Measurements from ENCODE around the gene CKAP2. TPM values are rescaled to one million over a fixed set of nuclear protein-coding genes. Genes with fewer than 3 reads are reported as not detected.

The CKAP2 gene
- total and polyA plus RNA-seq, 5 experiments from 2014 or later, result 8.3 to 15.2 (median 9.8) TPM

- Mint-ChIP-seq H3K36me3 (peaks cover 0 to 75% (median 32%) of the 10 kb centered on the region in 3 donors), H3K27me3 (no peaks in the 10 kb centered on the region), H3K9me3 (no peaks in the 10 kb centered on the region), H3K4me1 (peaks cover 0 to 5% (median 2%) of the 10 kb centered on the region in 4 donors), H3K27ac (no peak overlapping the region), H3K4me3 (no peak overlapping the region)
- POLR2A ChIA-PET, result no interaction called here
- no peak for ATAC-seq
- DNase-seq, result no peak
These were observed 27.0 kb upstream of the CKAP2 start for GRCh38 chr13:52428295-52428694.

GRCh38 chr13:52432456-52432855 lies 22.8 kb upstream of the CKAP2 start:
- DNase-seq (no peak), ATAC-seq (no peak)
- Mint-ChIP-seq H3K27me3 (no peaks in the 10 kb centered on the region), H3K27ac (no peak overlapping the region), H3K9me3 (no peaks in the 10 kb centered on the region), H3K36me3 (peaks cover 0 to 83% (median 30%) of the 10 kb centered on the region in 3 donors), H3K4me1 (peaks cover 1 to 5% (median 5%) of the 10 kb centered on the region in 4 donors), H3K4me3 (no peak overlapping the region)
- POLR2A ChIA-PET, result interaction anchor here (0.6 kb wide), 1 partner anchor 73 kb away, joined by 4 read pairs; no protein-coding TSS in a partner anchor

- no peak for DNase-seq
- H3K36me3 Mint-ChIP-seq, result peaks cover 0 to 29% (median 4%) of the 10 kb centered on the region in 3 donors
- POLR2A ChIA-PET, result no interaction called here
- ATAC-seq, result no peak
- no peaks in the 10 kb centered on the region for H3K9me3 Mint-ChIP-seq
- H3K27ac Mint-ChIP-seq, result no peak overlapping the region
- peaks cover 16 to 41% (median 38%) of the 10 kb centered on the region in 4 donors for H3K4me1 Mint-ChIP-seq
- H3K4me3 Mint-ChIP-seq, result no peak overlapping the region
- H3K27me3 Mint-ChIP-seq, result no peaks in the 10 kb centered on the region
These were observed 9.0 kb upstream of the CKAP2 start for GRCh38 chr13:52446265-52446664.

- Mint-ChIP-seq H3K27me3 (no peaks in the 10 kb centered on the region), H3K36me3 (peaks cover 0 to 18% (median 4%) of the 10 kb centered on the region in 3 donors), H3K9me3 (no peaks in the 10 kb centered on the region), H3K27ac (peak overlapping the region in 3 of 10 donors; percentile 20 to 63 (median 29)), H3K4me1 (peaks cover 17 to 43% (median 38%) of the 10 kb centered on the region in 4 donors), H3K4me3 (no peak overlapping the region)
- POLR2A ChIA-PET, result interaction anchor here (1.0 kb wide), 1 partner anchor 17 kb away, joined by 3 read pairs; no protein-coding TSS in a partner anchor
- ATAC-seq (no peak), DNase-seq (no peak)
These were observed 7.9 kb upstream of the CKAP2 start for GRCh38 chr13:52447354-52447753.

GRCh38 chr13:52447815-52448552 lies 7.3 kb upstream of the CKAP2 start:
- Mint-ChIP-seq H3K36me3 (peaks cover 0 to 12% (median 4%) of the 10 kb centered on the region in 3 donors), H3K4me3 (peak overlapping the region in 7 of 10 donors; percentile 18 to 94 (median 77)), H3K9me3 (no peaks in the 10 kb centered on the region), H3K27ac (peak overlapping the region in 5 of 10 donors; percentile 20 to 63 (median 40)), H3K4me1 (peaks cover 17 to 39% (median 38%) of the 10 kb centered on the region in 4 donors), H3K27me3 (no peaks in the 10 kb centered on the region)
- no peak for ATAC-seq
- DNase-seq, result no peak
- POLR2A ChIA-PET, result interaction anchor here (1.0 kb wide), 1 partner anchor 17 kb away, joined by 3 read pairs; no protein-coding TSS in a partner anchor

- no peaks in the 10 kb centered on the region for H3K9me3 Mint-ChIP-seq
- H3K4me3 Mint-ChIP-seq, result peak overlapping the region; percentile 85 to 97 (median 92)
- H3K27me3 Mint-ChIP-seq, result no peaks in the 10 kb centered on the region
- H3K36me3 Mint-ChIP-seq, result peaks cover 0 to 12% (median 4%) of the 10 kb centered on the region in 3 donors
- H3K4me1 Mint-ChIP-seq, result peaks cover 19 to 45% (median 42%) of the 10 kb centered on the region in 4 donors
- H3K27ac Mint-ChIP-seq, result peak overlapping the region; percentile 81 to 96 (median 90)
- DNase-seq (no peak), ATAC-seq (no peak)
- POLR2A ChIA-PET, result interaction anchor here (0.9 to 3.3 kb wide), 5 partner anchors 18 to 255 kb away, joined by 3 to 17 read pairs (median 6); partner anchors contain the start of gene SUGT1
These were observed 5.8 kb upstream of the CKAP2 start for GRCh38 chr13:52449331-52450011.

GRCh38 chr13:52450012-52450792 lies 5.1 kb upstream of the CKAP2 start, which contains the start of gene VPS36:
VPS36 (minus strand) TSS chr13:52450634; CDS start chr13:52450594, 40 bp downstream.
- H3K36me3 Mint-ChIP-seq, result peaks cover 0 to 9% (median 2%) of the 10 kb centered on the region in 3 donors
- H3K27me3 Mint-ChIP-seq, result no peaks in the 10 kb centered on the region
- DNase-seq (peak; percentile 84 to 97 (median 95)), ATAC-seq (peak; percentile 65 to 68)
- peak within 1 kb of the TSS; percentile 85 to 97 (median 92) for H3K4me3 Mint-ChIP-seq
- peak within 1 kb of the TSS; percentile 81 to 96 (median 90) for H3K27ac Mint-ChIP-seq
- H3K4me1 Mint-ChIP-seq, result peaks cover 22 to 52% (median 47%) of the 10 kb centered on the region in 4 donors
- H3K9me3 Mint-ChIP-seq, result no peaks in the 10 kb centered on the region
- POLR2A ChIA-PET, result interaction anchor here (0.9 to 3.3 kb wide), 6 partner anchors 19 to 997 kb away, joined by 3 to 17 read pairs (median 5); partner anchors contain the start of genes INTS6 and SUGT1

- Mint-ChIP-seq H3K27me3 (peaks cover 0 to 1% (median 0%) of the 10 kb centered on the region in 5 donors), H3K9me3 (no peaks in the 10 kb centered on the region), H3K36me3 (peaks cover 0 to 5% (median 0%) of the 10 kb centered on the region in 3 donors), H3K27ac (peak overlapping the region; percentile 79 to 91 (median 86)), H3K4me1 (peaks cover 22 to 53% (median 46%) of the 10 kb centered on the region in 4 donors), H3K4me3 (peak overlapping the region; percentile 72 to 92 (median 84))
- no peak for ATAC-seq
- POLR2A ChIA-PET, result interaction anchor here (1.0 to 3.3 kb wide), 5 partner anchors 19 to 998 kb away, joined by 3 to 17 read pairs (median 6); partner anchors contain the start of genes INTS6 and SUGT1
- DNase-seq, result no peak
These were observed 4.5 kb upstream of the CKAP2 start for GRCh38 chr13:52450793-52451116.

GRCh38 chr13:52451135-52451804 lies 4.0 kb upstream of the CKAP2 start:
- ATAC-seq, result no peak
- H3K27me3 Mint-ChIP-seq, result peaks cover 0 to 1% (median 0%) of the 10 kb centered on the region in 5 donors
- peak overlapping the region; percentile 79 to 91 (median 86) for H3K27ac Mint-ChIP-seq
- H3K9me3 Mint-ChIP-seq, result no peaks in the 10 kb centered on the region
- peaks cover 25 to 58% (median 48%) of the 10 kb centered on the region in 4 donors for H3K4me1 Mint-ChIP-seq
- POLR2A ChIA-PET, result interaction anchor here (1.0 to 3.3 kb wide), 5 partner anchors 166 to 998 kb away, joined by 3 to 17 read pairs (median 6); partner anchors contain the start of genes INTS6 and SUGT1
- H3K4me3 Mint-ChIP-seq, result peak overlapping the region; percentile 72 to 92 (median 84)
- peaks cover 0 to 2% (median 0%) of the 10 kb centered on the region in 3 donors for H3K36me3 Mint-ChIP-seq
- no peak for DNase-seq

GRCh38 chr13:52452470-52452869 lies 2.8 kb upstream of the CKAP2 start:
- H3K4me3 Mint-ChIP-seq, result no peak overlapping the region
- POLR2A ChIA-PET, result no interaction called here

GRCh38 chr13:52454459-52454819 lies 839 bp upstream of the CKAP2 start:
- H3K4me1 Mint-ChIP-seq, result peaks cover 19 to 44% (median 37%) of the 10 kb centered on the region in 4 donors
- ATAC-seq, result peak; percentile 4 to 5
- POLR2A ChIA-PET, result no interaction called here
- no peaks in the 10 kb centered on the region for H3K9me3 Mint-ChIP-seq
- DNase-seq, result peak in 4 of 10 donors; percentile 2 to 64 (median 22)
- H3K4me3 Mint-ChIP-seq, result peak overlapping the region; percentile 91 to 99 (median 96)
- H3K36me3 Mint-ChIP-seq, result peaks cover 0 to 3% (median 0%) of the 10 kb centered on the region in 3 donors
- peak overlapping the region; percentile 97 to 100 (median 99) for H3K27ac Mint-ChIP-seq
- H3K27me3 Mint-ChIP-seq, result peaks cover 0 to 1% (median 0%) of the 10 kb centered on the region in 5 donors

More at GRCh38 chr13:52452470-52452869, 2.8 kb upstream of the CKAP2 start:
- Mint-ChIP-seq H3K9me3 (no peaks in the 10 kb centered on the region), H3K27me3 (peaks cover 0 to 1% (median 0%) of the 10 kb centered on the region in 5 donors), H3K4me1 (peaks cover 24 to 57% (median 53%) of the 10 kb centered on the region in 4 donors), H3K36me3 (no peaks in the 10 kb centered on the region), H3K27ac (no peak overlapping the region)
- no peak for ATAC-seq
- no peak for DNase-seq
